Hematopoietic multipotent progenitor cell treated with erythropoietin and hydrocortisone succinate and interleukin-3 and kit ligand, for 15 days (in vitro differentiated cells): ENCODE measurements around the gene SFXN1.

Source experiments
- DNase-seq: peaks from one replicate; pipeline ENCODE4 v3.0.0-alpha.2; 2015; ENCODE audit warnings: low spot score

Gene SFXN1

GRCh38 chr5:175465282-175465681, 13.1 kb upstream of the SFXN1 start:
- no peak for DNase-seq

GRCh38 chr5:175466700-175467318, 11.6 kb upstream of the SFXN1 start:
- no peak for DNase-seq

GRCh38 chr5:175467983-175468690, 10.2 kb upstream of the SFXN1 start:
- no peak for DNase-seq

GRCh38 chr5:175468892-175469291, 9.5 kb upstream of the SFXN1 start:
- DNase-seq: no peak

GRCh38 chr5:175469916-175470315, 8.4 kb upstream of the SFXN1 start:
- no peak for DNase-seq

- DNase-seq: no peak
Observed at GRCh38 chr5:175470781-175471180, 7.6 kb upstream of the SFXN1 start.

- no peak for DNase-seq
Observed at GRCh38 chr5:175471196-175471595, 7.2 kb upstream of the SFXN1 start.

GRCh38 chr5:175471628-175472027, 6.7 kb upstream of the SFXN1 start:
- no peak for DNase-seq

- no peak for DNase-seq
Observed at GRCh38 chr5:175472378-175472777, 6.0 kb upstream of the SFXN1 start.

- no peak for DNase-seq
Observed at GRCh38 chr5:175475248-175475647, 3.1 kb upstream of the SFXN1 start.

- no peak for DNase-seq
Observed at GRCh38 chr5:175477440-175477839, 920 bp upstream of the SFXN1 start.

- DNase-seq: no peak
Observed at GRCh38 chr5:175478008-175478383, 364 bp upstream of the SFXN1 start.

- DNase-seq: peak; percentile 9
Observed at GRCh38 chr5:175479125-175479881, 943 bp downstream of the SFXN1 start.

GRCh38 chr5:175483337-175483736, 5.0 kb downstream of the SFXN1 start:
- DNase-seq: no peak

GRCh38 chr5:175484322-175484721, 6.0 kb downstream of the SFXN1 start:
- no peak for DNase-seq

GRCh38 chr5:175484829-175485228, 6.5 kb downstream of the SFXN1 start:
- no peak for DNase-seq

GRCh38 chr5:175485631-175486030, 7.3 kb downstream of the SFXN1 start:
- DNase-seq: no peak

- DNase-seq: no peak
Observed at GRCh38 chr5:175487514-175488222, 9.3 kb downstream of the SFXN1 start.

GRCh38 chr5:175489693-175490443, 11.5 kb downstream of the SFXN1 start:
- DNase-seq: no peak

GRCh38 chr5:175491223-175491622, 12.9 kb downstream of the SFXN1 start:
- DNase-seq: no peak

- DNase-seq: no peak
Observed at GRCh38 chr5:175493260-175493659, 14.9 kb downstream of the SFXN1 start.

- DNase-seq: no peak
Observed at GRCh38 chr5:175493726-175494125, 15.4 kb downstream of the SFXN1 start.
